SK-N-SH (cell line): Measurements from ENCODE around the gene HLA-DRB1. TPM values are rescaled to one million over a fixed set of nuclear protein-coding genes. Genes with fewer than 3 reads are reported as not detected.
A peak's percentile ranks its signal among the peaks of the same experiment; 100 is the strongest.

ENCODE experiments used
- CTCF ChIA-PET: fragments of 300-600, 350-600 bp; formaldehyde crosslinking; extraction: SDS; loops from one replicate; lab custom pipeline; 2021; lab: Yijun Ruan, JAX
- POLR2A ChIA-PET: fragments of 350-600 bp; sonication (Branson Sonifier 250); formaldehyde crosslinking; extraction: SDS; loops from one replicate; lab custom pipeline; 2020; ENCODE audit warnings: antibody characterized with exemption, inconsistent platforms; lab: Yijun Ruan, JAX
- DNase-seq: peaks from one replicate; pipeline ENCODE4 v3.0.0; 2012
- H2AFZ ChIP-seq: fragments of 200-600 bp; sonication (generic); 2 replicates; pipeline ENCODE4 v1.8.1; 2016; ENCODE audit warnings: antibody characterized with exemption, mild to moderate bottlenecking, low read depth
- H3F3A ChIP-seq: fragments of 200-600 bp; sonication (generic); replicated peaks from 2 replicates; pipeline ENCODE3; 2016; ENCODE audit warnings: antibody characterized with exemption, mild to moderate bottlenecking; ENCODE audit not compliant: insufficient read depth
- H3K27ac ChIP-seq, 2 experiments: fragments of 200-500 bp in 1 of 2; fragments of 200-600 bp in 1 of 2; sonication (Bioruptor generic) in 1 of 2; sonication (generic), shearing (Covaris generic) in 1 of 2; 2 replicates each; pipeline versions ENCODE4 v1.5.1 to v1.6.1; 2014 to 2016; ENCODE audit warnings: low read depth in 2 of 2, inconsistent platforms in 1 of 2, low read length in 1 of 2, mild to moderate bottlenecking in 1 of 2, mixed read lengths in 1 of 2
- H3K27me3 ChIP-seq: fragments of 200-600 bp; sonication (generic), shearing (Covaris generic); 2 replicates; pipeline ENCODE4 v1.6.1; 2016; ENCODE audit warnings: mixed run types; ENCODE audit not compliant: insufficient read depth
- H3K36me3 ChIP-seq, 2 experiments: fragments of 200-500 bp in 1 of 2; fragments of 200-600 bp in 1 of 2; sonication (Bioruptor generic) in 1 of 2; sonication (generic) in 1 of 2; replicated peaks in 1 of 2; 2 replicates each; pipeline versions ENCODE3 to v1.5.1; 2014 to 2016; ENCODE audit warnings: low read length in 1 of 2, mild to moderate bottlenecking in 1 of 2; ENCODE audit not compliant: insufficient read depth in 2 of 2, control insufficient read depth in 1 of 2
- H3K4me1 ChIP-seq, 2 experiments: fragments of 200-500 bp in 1 of 2; fragments of 200-600 bp in 1 of 2; sonication (Bioruptor generic) in 1 of 2; sonication (generic), shearing (Covaris generic) in 1 of 2; 2 replicates each; pipeline versions ENCODE4 v1.5.1 to v1.6.1; 2014 to 2016; ENCODE audit warnings: low read depth in 1 of 2, low read length in 1 of 2, mixed run types in 1 of 2; ENCODE audit not compliant: insufficient read depth in 2 of 2, control insufficient read depth in 1 of 2
- H3K4me2 ChIP-seq: fragments of 200-600 bp; sonication (generic), shearing (Covaris generic); 2 replicates; pipeline ENCODE4 v1.6.1; 2017; ENCODE audit warnings: mixed run types
- H3K4me3 ChIP-seq, 2 experiments: fragments of 200-500 bp in 1 of 2; fragments of 200-600 bp in 1 of 2; sonication (Bioruptor generic) in 1 of 2; sonication (generic), shearing (Covaris generic) in 1 of 2; 2 replicates each; pipeline versions ENCODE4 v1.5.1 to v1.8.1; 2014 to 2016; ENCODE audit warnings: low read depth in 2 of 2, inconsistent platforms in 1 of 2, low read length in 1 of 2, mild to moderate bottlenecking in 1 of 2, mixed read lengths in 1 of 2, moderate library complexity in 1 of 2
- H3K79me2 ChIP-seq: fragments of 200-600 bp; sonication (generic); 2 replicates; pipeline ENCODE4 v1.8.1; 2017; ENCODE audit warnings: mild to moderate bottlenecking; ENCODE audit not compliant: insufficient read depth
- H3K9ac ChIP-seq: fragments of 200-600 bp; sonication (generic); 2 replicates; pipeline ENCODE4 v1.6.1; 2017; ENCODE audit warnings: mixed run types
- H3K9me2 ChIP-seq: fragments of 200-600 bp; sonication (generic); 2 replicates; pipeline ENCODE4 v1.6.1; 2017; ENCODE audit warnings: mixed run types
- H3K9me3 ChIP-seq: fragments of 200-600 bp; sonication (generic); 2 replicates; pipeline ENCODE4 v1.6.1; 2017; ENCODE audit warnings: mixed run types, mild to moderate bottlenecking, moderate library complexity
- H4K20me1 ChIP-seq: fragments of 200-600 bp; sonication (generic); 2 replicates; pipeline ENCODE4 v1.6.1; 2017; ENCODE audit warnings: mild to moderate bottlenecking, mixed run types; ENCODE audit not compliant: insufficient read depth
- CHD2 ChIP-seq: fragments of 150-350 bp; IDR thresholded peaks from 2 replicates; pipeline ENCODE4 v1.6.1; 2018; ENCODE audit warnings: low read length; ENCODE audit not compliant: partially characterized antibody
- CTCF ChIP-seq: fragments of 200-600 bp; sonication (generic); IDR thresholded peaks from 2 replicates; pipeline ENCODE4 v1.6.1; 2017; ENCODE audit warnings: antibody characterized with exemption, mild to moderate bottlenecking, moderate library complexity
- ELF1 ChIP-seq: IDR thresholded peaks from 2 replicates; pipeline ENCODE4 v1.4.0; 2012
- EP300 ChIP-seq, 2 experiments: IDR thresholded peaks; 2 replicates each; pipeline versions ENCODE4 v1.4.0 to v1.6.1; 2012; ENCODE audit warnings: borderline replicate concordance in 1 of 2, low read depth in 1 of 2, low read length in 1 of 2
- EZH2phosphoT487 ChIP-seq: fragments of 200-600 bp; sonication (generic); IDR thresholded peaks from 2 replicates; pipeline ENCODE4 v1.6.1; 2017; ENCODE audit warnings: low read depth, mixed run types, mild to moderate bottlenecking, antibody characterized with exemption, moderate library complexity, borderline replicate concordance
- GATA2 ChIP-seq: sonication (generic); formaldehyde crosslinking; IDR thresholded peaks from 2 replicates; pipeline ENCODE4 v1.5.0; 2020; ENCODE audit warnings: mild to moderate bottlenecking, missing genetic modification reagents
- JUND ChIP-seq: IDR thresholded peaks from 2 replicates; pipeline ENCODE4 v1.4.0; 2012
- MEF2A ChIP-seq: IDR thresholded peaks from 2 replicates; pipeline ENCODE4 v1.4.0; 2012; ENCODE audit warnings: low read depth, borderline replicate concordance
- NFIC ChIP-seq: IDR thresholded peaks from 2 replicates; pipeline ENCODE4 v1.4.0; 2012; ENCODE audit warnings: borderline replicate concordance
- NRF1 ChIP-seq: IDR thresholded peaks from 2 replicates; pipeline ENCODE4 v1.6.1; 2012; ENCODE audit warnings: low read depth, mild to moderate bottlenecking, low read length
- POLR2AphosphoS5 ChIP-seq: IDR thresholded peaks from 2 replicates; pipeline ENCODE4 v1.6.1; 2012; ENCODE audit warnings: low read depth, low read length
- RCOR1 ChIP-seq: fragments of 150-350 bp; IDR thresholded peaks from 2 replicates; pipeline ENCODE4 v1.6.1; 2017; ENCODE audit warnings: antibody characterized with exemption, low read length
- RXRA ChIP-seq: IDR thresholded peaks from 2 replicates; pipeline ENCODE4 v1.4.0; 2012; ENCODE audit warnings: low read depth, mild to moderate bottlenecking, borderline replicate concordance
- USF2 ChIP-seq: fragments of 150-350 bp; IDR thresholded peaks from 2 replicates; pipeline ENCODE4 v1.6.1; 2017; ENCODE audit warnings: antibody characterized with exemption, low read length, low read depth, borderline replicate concordance
- YY1 ChIP-seq: IDR thresholded peaks from 2 replicates; pipeline ENCODE4 v1.4.0; 2012; ENCODE audit warnings: low read depth, mild to moderate bottlenecking
- WGBS: methylation state at CpG from one replicate; pipeline ENCODE4 v1.1.6; 2017; ENCODE audit warnings: low lambda C conversion rate; 5-methylcytosine and 5-hydroxymethylcytosine counted together
- polyA plus RNA-seq, 3 experiments: library from polyadenylated mRNA; depleted of rRNA; stranded (reverse); fragments of >200 nt; gene quantifications; 2 replicates each; pipeline ENCODE4 v1.2.3, GENCODE V29; 2012

HLA-DRB1 gene
- polyA plus RNA-seq, 1 of the 3 experiments (the other 2 are of a cell fraction) = not detected

- no peaks in the 10 kb centered on the region for H3K79me2 ChIP-seq
- no peaks in the 10 kb centered on the region for H3K9me2 ChIP-seq
- H2AFZ ChIP-seq = no peak overlapping the region
- no peaks in the 10 kb centered on the region for H4K20me1 ChIP-seq
- no peak overlapping the region for H3K27ac ChIP-seq
- no peak overlapping the region for H3K4me3 ChIP-seq
- no peak for DNase-seq
- no peak overlapping the region for H3K4me2 ChIP-seq
- no peak overlapping the region for H3K9ac ChIP-seq
- TF ChIP-seq NFIC = no peak
- no peak for TF ChIP-seq POLR2AphosphoS5
- no peak for TF ChIP-seq USF2
- no peak for TF ChIP-seq MEF2A
- TF ChIP-seq ELF1 = no peak
- TF ChIP-seq RCOR1 = no peak
- no peak for TF ChIP-seq JUND
- no peak for TF ChIP-seq YY1
- no peak for TF ChIP-seq RXRA
- 0% methylated on average over 1 of the region's 3 CpGs for WGBS
- no peaks in the 10 kb centered on the region for H3K27me3 ChIP-seq
- H3K36me3 ChIP-seq = no peaks in the 10 kb centered on the region
- no peaks in the 10 kb centered on the region for H3F3A ChIP-seq
- ChIA-PET CTCF (no interaction called here), POLR2A (no interaction called here)
- no peaks in the 10 kb centered on the region for H3K4me1 ChIP-seq
- H3K9me3 ChIP-seq = no peaks in the 10 kb centered on the region
Observed at GRCh38 chr6:32624565-32624964, 34.9 kb upstream of the HLA-DRB1 start.

- no peaks in the 10 kb centered on the region for H3K79me2 ChIP-seq
- H3K4me2 ChIP-seq = no peak overlapping the region
- H3K4me3 ChIP-seq = no peak overlapping the region
- no peaks in the 10 kb centered on the region for H3K27me3 ChIP-seq
- H3K9me2 ChIP-seq = no peaks in the 10 kb centered on the region
- no peak overlapping the region for H3K9ac ChIP-seq
- no peak overlapping the region for H3K27ac ChIP-seq
- H2AFZ ChIP-seq = no peak overlapping the region
- POLR2A ChIA-PET = no interaction called here
- CTCF ChIA-PET = no interaction called here
- no peaks in the 10 kb centered on the region for H3K4me1 ChIP-seq
- H3F3A ChIP-seq = no peaks in the 10 kb centered on the region
- no peak for DNase-seq
- H3K36me3 ChIP-seq = no peaks in the 10 kb centered on the region
- H4K20me1 ChIP-seq = no peaks in the 10 kb centered on the region
- TF ChIP-seq CHD2 = no peak
- TF ChIP-seq RXRA = no peak
- TF ChIP-seq EZH2phosphoT487 = no peak
- no peak for TF ChIP-seq NRF1
- no peak for TF ChIP-seq ELF1
- no peaks in the 10 kb centered on the region for H3K9me3 ChIP-seq
Observed at GRCh38 chr6:32623693-32624092, 34.0 kb upstream of the HLA-DRB1 start.

- H3F3A ChIP-seq = no peaks in the 10 kb centered on the region
- no peak overlapping the region for H3K27ac ChIP-seq
- TF ChIP-seq CTCF (0 out of 2 replicates have a peak, but pooled peaks have one; percentile 14), GATA2 (CRISPR knock-in tag) (no peak), EP300 (IDR thresholded peaks at IDR 0.05; ENCODE audit: borderline replicate concordance in 1 of 2, low read depth in 1 of 2, low read length in 1 of 2) (no peak)
Observed at GRCh38 chr6:32622545-32623401, 33.1 kb upstream of the HLA-DRB1 start.

More at GRCh38 chr6:32622545-32623401, 33.1 kb upstream of the HLA-DRB1 start:
- no peaks in the 10 kb centered on the region for H3K9me2 ChIP-seq
- ChIA-PET CTCF (interaction anchor here (0.7 to 1.0 kb wide), 2 partner anchors 78 to 245 kb away, joined by 5 to 7 read pairs; no protein-coding TSS in a partner anchor), POLR2A (no interaction called here)
- no peaks in the 10 kb centered on the region for H3K79me2 ChIP-seq
- H3K36me3 ChIP-seq = no peaks in the 10 kb centered on the region
- no peaks in the 10 kb centered on the region for H4K20me1 ChIP-seq
- no peaks in the 10 kb centered on the region for H3K4me1 ChIP-seq
- no peaks in the 10 kb centered on the region for H3K27me3 ChIP-seq
- 5% methylated on average over 1 of the region's 1 CpG for WGBS
- no peak overlapping the region for H2AFZ ChIP-seq
- no peak overlapping the region for H3K4me3 ChIP-seq
- H3K9ac ChIP-seq = no peak overlapping the region
- H3K4me2 ChIP-seq = no peak overlapping the region
- peak; percentile 2 for DNase-seq
- no peaks in the 10 kb centered on the region for H3K9me3 ChIP-seq
